Fibroblast of the conjunctiva (primary cell): ENCODE data around the gene ZNF624.
A peak's percentile ranks its signal among the peaks of the same experiment; 100 is the strongest.

Experiments used
- DNase-seq: peaks from one replicate; pipeline ENCODE4 v3.0.0-alpha.2; 2010; ENCODE audit warnings: low read depth

ZNF624 gene

GRCh38 chr17:16593356-16594102 lies 60.1 kb downstream of the ZNF624 start:
- DNase-seq: peak; percentile 3

GRCh38 chr17:16589097-16589969 lies 64.3 kb downstream of the ZNF624 start:
- DNase-seq: peak; percentile 82

- DNase-seq: no peak
These were observed 67.9 kb downstream of the ZNF624 start for GRCh38 chr17:16585796-16586195.

- DNase-seq: peak; percentile 84
These were observed 69.2 kb downstream of the ZNF624 start for GRCh38 chr17:16584273-16584995.

GRCh38 chr17:16583781-16584180 lies 69.9 kb downstream of the ZNF624 start:
- no peak for DNase-seq

- DNase-seq: no peak
These were observed 80.2 kb downstream of the ZNF624 start for GRCh38 chr17:16573466-16573865.
